ENCODE measurements around the gene ZSCAN25.
"Not testable (repeated sequence)": the region's sequence is repeated elsewhere in the genome, so short reads cannot be mapped to it uniquely, and the experiment has no call there.

GRCh38 chr7:99637414-99637813 is 20.7 kb downstream of the ZSCAN25 start:
- TF ChIP-seq CTCF (IDR thresholded peaks at IDR 0.05 in 8 of 11, conservative IDR thresholded peaks at IDR 0.05 in 3 of 11); POLR2A (IDR thresholded peaks at IDR 0.05); POLR2AphosphoS5 (IDR thresholded peaks at IDR 0.05): not testable (repeated sequence)

All from spleen (tissue), 7 donors.